HEK293 (cell line): ENCODE data around the gene RNF138.

ENCODE experiments used
- BCL11A ChIP-seq: fragments of 450-650 bp; formaldehyde crosslinking; IDR thresholded peaks from 2 replicates; pipeline ENCODE4 v1.5.1; 2016; ENCODE audit warnings: low read depth, missing biosample characterization, missing genetic modification characterization
- KLF1 ChIP-seq: fragments of 450-650 bp; formaldehyde crosslinking; IDR thresholded peaks from 2 replicates; pipeline ENCODE4 v1.5.1; 2016; ENCODE audit warnings: missing biosample characterization, missing genetic modification characterization
- PBX3 ChIP-seq: sonication (generic); formaldehyde crosslinking; IDR thresholded peaks from 2 replicates; pipeline ENCODE4 v1.8.1; 2022; ENCODE audit warnings: mild to moderate bottlenecking, moderate library complexity, missing genetic modification reagents
- PRDM2 ChIP-seq: fragments of 450-650 bp; formaldehyde crosslinking; IDR thresholded peaks from 2 replicates; pipeline ENCODE4 v1.5.1; 2016; ENCODE audit warnings: missing biosample characterization, missing genetic modification characterization, borderline replicate concordance
- PRDM4 ChIP-seq: fragments of 450-650 bp; formaldehyde crosslinking; IDR thresholded peaks from 2 replicates; pipeline ENCODE4 v1.5.1; 2017; ENCODE audit warnings: missing biosample characterization, missing genetic modification characterization
- SALL2 ChIP-seq: fragments of 450-650 bp; formaldehyde crosslinking; IDR thresholded peaks from 2 replicates; pipeline ENCODE4 v1.5.0; 2017; ENCODE audit warnings: missing biosample characterization, mild to moderate bottlenecking, missing genetic modification characterization, borderline replicate concordance
- TRIM28 ChIP-seq: IDR thresholded peaks from 2 replicates; pipeline ENCODE4 v1.6.1; 2011; ENCODE audit warnings: low read length, control low read depth, borderline replicate concordance
- WT1 ChIP-seq: fragments of 450-650 bp; formaldehyde crosslinking; IDR thresholded peaks from 2 replicates; pipeline ENCODE4 v1.5.1; 2016; ENCODE audit warnings: missing biosample characterization, missing genetic modification characterization
- YY2 ChIP-seq: fragments of 450-650 bp; formaldehyde crosslinking; IDR thresholded peaks from 2 replicates; pipeline ENCODE4 v1.5.1; 2016; ENCODE audit warnings: missing biosample characterization, missing genetic modification characterization
- ZBTB49 ChIP-seq: fragments of 450-650 bp; formaldehyde crosslinking; IDR thresholded peaks from 2 replicates; pipeline ENCODE4 v1.5.1; 2016; ENCODE audit warnings: missing biosample characterization, missing genetic modification characterization, low read depth
- ZFHX2 ChIP-seq: fragments of 450-650 bp; formaldehyde crosslinking; conservative IDR thresholded peaks from 2 replicates; pipeline ENCODE4 v1.5.1; 2016; ENCODE audit warnings: missing biosample characterization, missing genetic modification characterization
- ZNF140 ChIP-seq: fragments of 450-650 bp; formaldehyde crosslinking; IDR thresholded peaks from 2 replicates; pipeline ENCODE4 v1.5.1; 2016; ENCODE audit warnings: missing biosample characterization, missing genetic modification characterization
- ZNF146 ChIP-seq: fragments of 450-650 bp; formaldehyde crosslinking; IDR thresholded peaks from 2 replicates; pipeline ENCODE4 v1.5.1; 2016; ENCODE audit warnings: missing biosample characterization, missing genetic modification characterization
- ZNF26 ChIP-seq: fragments of 450-650 bp; formaldehyde crosslinking; IDR thresholded peaks from 2 replicates; pipeline ENCODE4 v1.5.1; 2016; ENCODE audit warnings: missing biosample characterization, missing genetic modification characterization
- ZNF416 ChIP-seq: fragments of 450-650 bp; formaldehyde crosslinking; IDR thresholded peaks from 2 replicates; pipeline ENCODE4 v1.5.1; 2016; ENCODE audit warnings: missing biosample characterization, missing genetic modification characterization
- ZNF510 ChIP-seq: fragments of 450-650 bp; formaldehyde crosslinking; IDR thresholded peaks from 2 replicates; pipeline ENCODE4 v1.5.1; 2018; ENCODE audit warnings: mild to moderate bottlenecking, missing genetic modification characterization, missing biosample characterization; ENCODE audit not compliant: insufficient replicate concordance
- ZNF529 ChIP-seq: fragments of 450-650 bp; formaldehyde crosslinking; IDR thresholded peaks from 2 replicates; pipeline ENCODE4 v1.5.1; 2017; ENCODE audit warnings: missing genetic modification characterization, missing biosample characterization; ENCODE audit not compliant: insufficient replicate concordance
- ZNF548 ChIP-seq: fragments of 450-650 bp; formaldehyde crosslinking; IDR thresholded peaks from 2 replicates; pipeline ENCODE4 v1.5.1; 2016; ENCODE audit warnings: missing biosample characterization, missing genetic modification characterization
- ZNF654 ChIP-seq: fragments of 450-650 bp; formaldehyde crosslinking; IDR thresholded peaks from 2 replicates; pipeline ENCODE4 v1.5.1; 2016; ENCODE audit warnings: low read depth, missing biosample characterization, missing genetic modification characterization
- ZNF692 ChIP-seq: fragments of 450-650 bp; formaldehyde crosslinking; IDR thresholded peaks from 2 replicates; pipeline ENCODE4 v1.5.1; 2016; ENCODE audit warnings: missing biosample characterization, missing genetic modification characterization
- ZNF704 ChIP-seq: fragments of 450-650 bp; formaldehyde crosslinking; IDR thresholded peaks from 2 replicates; pipeline ENCODE4 v1.5.1; 2016; ENCODE audit warnings: missing biosample characterization, missing genetic modification characterization
- ZNF785 ChIP-seq: fragments of 450-650 bp; formaldehyde crosslinking; IDR thresholded peaks from 2 replicates; pipeline ENCODE4 v1.5.1; 2016; ENCODE audit warnings: missing biosample characterization, missing genetic modification characterization
- ZSCAN16 ChIP-seq: fragments of 450-650 bp; formaldehyde crosslinking; IDR thresholded peaks from 2 replicates; pipeline ENCODE4 v1.5.1; 2016; ENCODE audit warnings: missing biosample characterization, missing genetic modification characterization
- ZSCAN23 ChIP-seq: fragments of 450-650 bp; formaldehyde crosslinking; IDR thresholded peaks from 2 replicates; pipeline ENCODE4 v1.5.1; 2016; ENCODE audit warnings: missing biosample characterization, missing genetic modification characterization

Gene RNF138

GRCh38 chr18:32158108-32158624 lies 66.5 kb downstream of the RNF138 start (continued):
- peak; percentile 49; the same call in 1 of the 2 replicates for TF ChIP-seq ZNF692 (tag by site-specific recombination)
- TF ChIP-seq ZNF654, result peak; percentile 95
- no peak for TF ChIP-seq ZNF529 (tag by site-specific recombination)
- no peak for TF ChIP-seq BCL11A
- no peak for TF ChIP-seq KLF1 (tag by site-specific recombination)
- TF ChIP-seq PRDM2 (tag by site-specific recombination), result no peak
- peak; percentile 66; the same call in 1 of the 2 replicates for TF ChIP-seq PRDM4 (tag by site-specific recombination)
- TF ChIP-seq ZNF416, result no peak
- no peak for TF ChIP-seq ZNF510 (tag by site-specific recombination)
- no peak for TF ChIP-seq ZNF140
- TF ChIP-seq ZFHX2 (tag by site-specific recombination), result no peak
- TF ChIP-seq TRIM28, result peak; percentile 97
- TF ChIP-seq ZNF548 (tag by site-specific recombination), result no peak
- no peak for TF ChIP-seq ZBTB49 (tag by site-specific recombination)
- no peak for TF ChIP-seq YY2 (tag by site-specific recombination)
- TF ChIP-seq ZNF785 (tag by site-specific recombination), result no peak
- TF ChIP-seq SALL2, result no peak
- no peak for TF ChIP-seq ZNF704 (tag by site-specific recombination)
- no peak for TF ChIP-seq ZSCAN23 (tag by site-specific recombination)
- no peak for TF ChIP-seq WT1 (tag by site-specific recombination)
- TF ChIP-seq ZNF26 (tag by site-specific recombination), result no peak
- no peak for TF ChIP-seq ZSCAN16 (tag by site-specific recombination)
- TF ChIP-seq ZNF146 (tag by site-specific recombination), result no peak
- no peak for TF ChIP-seq PBX3 (CRISPR knock-in tag)
